ENCODE results near the gene THAP7.

- TF ChIP-seq CTCF (IDR thresholded peaks at IDR 0.05) (no peak), POLR2A (IDR thresholded peaks at IDR 0.05) (no peak)
These were observed 6.4 kb downstream of the THAP7 start for GRCh38 chr22:20995329-20996030.

Measured in uterus (tissue), 2 donors.